Activated naive CD8-positive, alpha-beta T cell treated with anti-CD3 and anti-CD28 coated beads, Interleukin-2, amount 50 U/mL, for 24 hours (primary cell): Measurements from ENCODE around the gene TIAM2.

Experiments used
- ATAC-seq: fragments of 150-1000 bp; cut with Tn5 transposase; one replicate; pipeline ENCODE4 v1.10.0; 2021
- DNase-seq: peaks from one replicate; pipeline ENCODE4 v3.0.0; 2021
- H3K27ac Mint-ChIP-seq: one replicate; pipeline ENCODE4 v1.8.0; 2021; ENCODE audit warnings: mild to moderate bottlenecking, mixed read lengths
- H3K27me3 Mint-ChIP-seq: one replicate; pipeline ENCODE4 v1.8.0; 2021; ENCODE audit warnings: mixed read lengths
- H3K36me3 Mint-ChIP-seq: one replicate; pipeline ENCODE4 v1.8.0; 2021; ENCODE audit warnings: low read depth, mixed read lengths
- H3K4me1 Mint-ChIP-seq: one replicate; pipeline ENCODE4 v1.8.0; 2021; ENCODE audit warnings: mixed read lengths
- H3K4me3 Mint-ChIP-seq: one replicate; pipeline ENCODE4 v1.8.0; 2021; ENCODE audit warnings: mild to moderate bottlenecking, moderate library complexity, mixed read lengths
- H3K9me3 Mint-ChIP-seq: one replicate; pipeline ENCODE4 v1.8.0; 2021; ENCODE audit warnings: mixed read lengths

Gene TIAM2

GRCh38 chr6:155273431-155273830, 278.3 kb downstream of the TIAM2 start:
- ATAC-seq (no peak), DNase-seq (no peak)
- H3K4me3 Mint-ChIP-seq, result no peak overlapping the region
- peaks cover 13% of the 10 kb centered on the region for H3K4me1 Mint-ChIP-seq
- no peaks in the 10 kb centered on the region for H3K27me3 Mint-ChIP-seq
- peaks cover 23% of the 10 kb centered on the region for H3K36me3 Mint-ChIP-seq
- peak overlapping the region; percentile 37 for H3K27ac Mint-ChIP-seq
- no peaks in the 10 kb centered on the region for H3K9me3 Mint-ChIP-seq

- Mint-ChIP-seq H3K36me3 (peaks cover 25% of the 10 kb centered on the region), H3K27ac (no peak overlapping the region), H3K4me1 (peaks cover 13% of the 10 kb centered on the region), H3K9me3 (no peaks in the 10 kb centered on the region), H3K4me3 (no peak overlapping the region), H3K27me3 (no peaks in the 10 kb centered on the region)
- no peak for DNase-seq
- ATAC-seq, result no peak
These were observed 279.0 kb downstream of the TIAM2 start for GRCh38 chr6:155274106-155274505.

- no peak overlapping the region for H3K27ac Mint-ChIP-seq
- DNase-seq (no peak), ATAC-seq (no peak)
- no peaks in the 10 kb centered on the region for H3K27me3 Mint-ChIP-seq
- H3K36me3 Mint-ChIP-seq, result peaks cover 29% of the 10 kb centered on the region
- no peak overlapping the region for H3K4me3 Mint-ChIP-seq
- no peaks in the 10 kb centered on the region for H3K9me3 Mint-ChIP-seq
- peaks cover 13% of the 10 kb centered on the region for H3K4me1 Mint-ChIP-seq
These were observed 279.4 kb downstream of the TIAM2 start for GRCh38 chr6:155274533-155274932.

GRCh38 chr6:155275808-155276480, 280.8 kb downstream of the TIAM2 start:
- H3K9me3 Mint-ChIP-seq, result no peaks in the 10 kb centered on the region
- peaks cover 36% of the 10 kb centered on the region for H3K36me3 Mint-ChIP-seq
- no peak overlapping the region for H3K4me3 Mint-ChIP-seq
- DNase-seq (no peak), ATAC-seq (no peak)
- no peak overlapping the region for H3K27ac Mint-ChIP-seq
- no peaks in the 10 kb centered on the region for H3K27me3 Mint-ChIP-seq
- peaks cover 13% of the 10 kb centered on the region for H3K4me1 Mint-ChIP-seq

- ATAC-seq (no peak), DNase-seq (no peak)
- Mint-ChIP-seq H3K9me3 (no peaks in the 10 kb centered on the region), H3K36me3 (peaks cover 38% of the 10 kb centered on the region), H3K27ac (no peak overlapping the region), H3K27me3 (no peaks in the 10 kb centered on the region), H3K4me3 (no peak overlapping the region), H3K4me1 (peaks cover 13% of the 10 kb centered on the region)
These were observed 281.5 kb downstream of the TIAM2 start for GRCh38 chr6:155276638-155277037.

- Mint-ChIP-seq H3K36me3 (peaks cover 41% of the 10 kb centered on the region), H3K9me3 (no peaks in the 10 kb centered on the region), H3K4me1 (peaks cover 8% of the 10 kb centered on the region), H3K27ac (no peak overlapping the region), H3K4me3 (no peak overlapping the region), H3K27me3 (no peaks in the 10 kb centered on the region)
- no peak for DNase-seq
- ATAC-seq, result no peak
These were observed 283.4 kb downstream of the TIAM2 start for GRCh38 chr6:155278319-155279049.

- DNase-seq (no peak), ATAC-seq (no peak)
- H3K36me3 Mint-ChIP-seq, result peaks cover 41% of the 10 kb centered on the region
These were observed 289.7 kb downstream of the TIAM2 start for GRCh38 chr6:155284775-155285174.

GRCh38 chr6:155287762-155288161, 292.6 kb downstream of the TIAM2 start:
- no peak for ATAC-seq
- Mint-ChIP-seq H3K4me3 (no peak overlapping the region), H3K27me3 (no peaks in the 10 kb centered on the region), H3K36me3 (peaks cover 47% of the 10 kb centered on the region), H3K9me3 (no peaks in the 10 kb centered on the region), H3K27ac (no peak overlapping the region), H3K4me1 (no peaks in the 10 kb centered on the region)
- DNase-seq, result no peak

More at GRCh38 chr6:155284775-155285174, 289.7 kb downstream of the TIAM2 start:
- Mint-ChIP-seq H3K27ac (no peak overlapping the region), H3K9me3 (no peaks in the 10 kb centered on the region), H3K4me3 (no peak overlapping the region), H3K27me3 (no peaks in the 10 kb centered on the region), H3K4me1 (no peaks in the 10 kb centered on the region)

- DNase-seq, result no peak
- Mint-ChIP-seq H3K27ac (no peak overlapping the region), H3K27me3 (no peaks in the 10 kb centered on the region), H3K4me1 (no peaks in the 10 kb centered on the region), H3K36me3 (peaks cover 47% of the 10 kb centered on the region), H3K4me3 (no peak overlapping the region), H3K9me3 (no peaks in the 10 kb centered on the region)
- ATAC-seq, result no peak
These were observed 295.4 kb downstream of the TIAM2 start for GRCh38 chr6:155290491-155290890.

GRCh38 chr6:155291291-155291690, 296.2 kb downstream of the TIAM2 start:
- no peak for ATAC-seq
- Mint-ChIP-seq H3K27me3 (no peaks in the 10 kb centered on the region), H3K36me3 (peaks cover 48% of the 10 kb centered on the region)

GRCh38 chr6:155292711-155293110, 297.6 kb downstream of the TIAM2 start:
- no peaks in the 10 kb centered on the region for H3K27me3 Mint-ChIP-seq
- peaks cover 54% of the 10 kb centered on the region for H3K36me3 Mint-ChIP-seq
- ATAC-seq (no peak), DNase-seq (no peak)
- H3K4me1 Mint-ChIP-seq, result peaks cover 5% of the 10 kb centered on the region
- no peak overlapping the region for H3K27ac Mint-ChIP-seq
- H3K4me3 Mint-ChIP-seq, result no peak overlapping the region
- no peaks in the 10 kb centered on the region for H3K9me3 Mint-ChIP-seq

More at GRCh38 chr6:155291291-155291690, 296.2 kb downstream of the TIAM2 start:
- H3K4me1 Mint-ChIP-seq, result no peaks in the 10 kb centered on the region
- no peaks in the 10 kb centered on the region for H3K9me3 Mint-ChIP-seq
- DNase-seq, result no peak
- H3K4me3 Mint-ChIP-seq, result no peak overlapping the region
- H3K27ac Mint-ChIP-seq, result no peak overlapping the region

- H3K9me3 Mint-ChIP-seq, result no peaks in the 10 kb centered on the region
- H3K27ac Mint-ChIP-seq, result peak overlapping the region; percentile 25
- no peak for DNase-seq
These were observed 302.6 kb downstream of the TIAM2 start for GRCh38 chr6:155297669-155298068.

GRCh38 chr6:155301867-155302266, 306.8 kb downstream of the TIAM2 start:
- Mint-ChIP-seq H3K27ac (no peak overlapping the region), H3K27me3 (no peaks in the 10 kb centered on the region), H3K4me1 (peaks cover 8% of the 10 kb centered on the region), H3K36me3 (peaks cover 44% of the 10 kb centered on the region), H3K4me3 (no peak overlapping the region), H3K9me3 (no peaks in the 10 kb centered on the region)
- DNase-seq (no peak), ATAC-seq (no peak)

More at GRCh38 chr6:155297669-155298068, 302.6 kb downstream of the TIAM2 start:
- Mint-ChIP-seq H3K4me3 (no peak overlapping the region), H3K36me3 (peaks cover 43% of the 10 kb centered on the region), H3K4me1 (peaks cover 5% of the 10 kb centered on the region), H3K27me3 (no peaks in the 10 kb centered on the region)
- ATAC-seq, result no peak

- no peak for ATAC-seq
These were observed 308.3 kb downstream of the TIAM2 start for GRCh38 chr6:155303361-155303870.

GRCh38 chr6:155306958-155307357, 311.8 kb downstream of the TIAM2 start:
- H3K9me3 Mint-ChIP-seq, result no peaks in the 10 kb centered on the region
- H3K27me3 Mint-ChIP-seq, result no peaks in the 10 kb centered on the region
- no peak overlapping the region for H3K4me3 Mint-ChIP-seq
- H3K4me1 Mint-ChIP-seq, result peaks cover 21% of the 10 kb centered on the region
- DNase-seq (no peak), ATAC-seq (no peak)
- H3K27ac Mint-ChIP-seq, result no peak overlapping the region
- peaks cover 46% of the 10 kb centered on the region for H3K36me3 Mint-ChIP-seq

More at GRCh38 chr6:155303361-155303870, 308.3 kb downstream of the TIAM2 start:
- Mint-ChIP-seq H3K4me1 (peaks cover 4% of the 10 kb centered on the region), H3K27me3 (no peaks in the 10 kb centered on the region), H3K36me3 (peaks cover 40% of the 10 kb centered on the region), H3K9me3 (no peaks in the 10 kb centered on the region), H3K4me3 (no peak overlapping the region), H3K27ac (no peak overlapping the region)
- no peak for DNase-seq
